ENCODE data around the gene PARVA.

Gene PARVA

GRCh38 chr11:12402691-12403120 is 25.3 kb downstream of the PARVA start:
- FAIRE-seq = peak; percentile 26

GRCh38 chr11:12403122-12403996 is 26.0 kb downstream of the PARVA start:
- FAIRE-seq = peak; percentile 33

More at GRCh38 chr11:12402691-12403120, 25.3 kb downstream of the PARVA start:
- no peak for DNase-seq (ENCODE audit: insufficient read length, low spot score)

GRCh38 chr11:12403997-12404350 is 26.6 kb downstream of the PARVA start:
- no peak for DNase-seq (ENCODE audit: insufficient read length, low spot score)
- no peak for FAIRE-seq

More at GRCh38 chr11:12403122-12403996, 26.0 kb downstream of the PARVA start:
- no peak for DNase-seq (ENCODE audit: insufficient read length, low spot score)

GRCh38 chr11:12404436-12404835 is 27.1 kb downstream of the PARVA start:
- no peak for FAIRE-seq
- no peak for DNase-seq (ENCODE audit: insufficient read length, low spot score)

GRCh38 chr11:12408156-12408770 is 30.9 kb downstream of the PARVA start:
- DNase-seq (ENCODE audit: insufficient read length, low spot score) = no peak
- FAIRE-seq = no peak

DNA sequence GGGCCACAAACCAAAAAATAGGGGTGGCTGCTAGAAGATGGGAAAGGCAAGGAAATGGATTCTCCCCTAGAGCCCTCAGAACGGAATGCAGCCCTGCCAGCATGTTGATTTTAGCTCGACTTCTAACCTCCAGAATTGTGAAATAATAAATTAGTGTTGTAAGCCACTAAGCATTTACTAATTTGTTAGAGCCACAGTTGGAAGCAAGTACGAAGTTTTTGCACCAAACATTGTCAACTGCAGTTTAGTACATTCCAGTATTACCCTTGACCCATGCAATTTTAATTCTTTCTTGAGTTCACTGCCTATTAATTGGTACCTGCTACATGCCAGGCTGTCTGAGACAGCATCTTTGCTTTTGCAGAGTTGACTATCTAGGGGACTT is 32.2 kb downstream of the PARVA start:
- no peak for DNase-seq (ENCODE audit: insufficient read length, low spot score)
- no peak for FAIRE-seq

DNA sequence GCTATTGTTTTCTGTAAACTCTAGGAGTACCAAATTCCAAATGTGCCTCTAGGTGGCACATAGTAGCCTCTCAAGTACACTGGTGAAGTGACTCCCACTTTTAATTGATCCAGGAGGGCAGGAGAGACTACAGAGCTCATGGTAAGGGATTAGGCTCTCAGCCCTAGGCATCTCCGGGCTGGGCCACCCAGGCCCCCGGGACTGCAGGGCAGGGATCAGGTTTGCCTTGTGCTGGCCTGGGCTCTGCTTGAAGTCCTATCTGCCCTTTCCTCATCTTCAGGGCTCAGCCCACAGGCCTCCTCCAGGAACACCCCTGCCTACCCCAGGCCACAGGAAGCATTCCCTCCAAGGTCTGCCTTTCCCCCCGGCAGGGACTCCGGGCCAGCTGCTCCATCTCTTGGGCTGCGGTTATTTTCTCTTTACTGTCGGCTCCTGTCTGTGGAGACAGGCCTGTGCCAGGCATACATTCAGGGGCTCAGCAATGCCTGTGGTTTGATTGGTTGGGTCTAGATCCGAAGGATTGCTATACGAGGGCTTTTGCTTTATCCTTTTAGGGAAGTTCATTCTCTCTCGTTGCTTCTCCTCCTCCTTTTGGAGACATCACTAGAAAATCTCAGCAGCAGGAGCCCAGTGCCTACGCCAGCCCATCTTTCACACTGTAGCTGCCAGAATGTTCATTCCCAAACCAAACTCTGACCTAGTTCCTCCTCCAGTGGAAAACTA is 32.8 kb downstream of the PARVA start:
- DNase-seq (ENCODE audit: insufficient read length, low spot score) = peak; percentile 41
- FAIRE-seq = no peak

GRCh38 chr11:12411393-12411792 is 34.0 kb downstream of the PARVA start:
- FAIRE-seq = no peak
- no peak for DNase-seq (ENCODE audit: insufficient read length, low spot score)

GRCh38 chr11:12411806-12412727 is 34.7 kb downstream of the PARVA start:
- DNase-seq (ENCODE audit: insufficient read length, low spot score) = peak; percentile 75
- FAIRE-seq = peak; percentile 92

- FAIRE-seq (peak; percentile 28), DNase-seq (ENCODE audit: insufficient read length, low spot score) (no peak)
Observed at GRCh38 chr11:12413141-12414052, 36.0 kb downstream of the PARVA start.

DNA sequence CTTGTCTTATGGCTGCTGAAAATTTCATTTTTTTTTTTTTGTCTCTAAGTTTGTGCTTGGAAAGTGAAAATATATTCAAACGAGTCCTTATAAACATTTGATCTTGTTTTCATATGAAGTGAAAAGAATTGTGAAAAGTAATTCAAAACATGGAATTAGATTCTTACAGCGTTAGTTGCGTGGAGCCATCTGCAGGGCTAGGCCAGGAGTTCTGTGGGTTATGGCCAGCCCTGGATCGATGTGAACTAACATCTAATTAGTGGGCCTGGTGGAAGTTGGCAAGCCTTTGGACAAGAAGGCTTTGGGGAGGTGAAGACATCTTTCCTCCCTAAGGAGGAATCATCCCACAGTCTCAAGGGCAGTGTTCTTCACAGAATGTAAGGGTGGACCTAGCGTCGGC is 37.2 kb downstream of the PARVA start:
- FAIRE-seq (no peak), DNase-seq (ENCODE audit: insufficient read length, low spot score) (no peak)

DNA sequence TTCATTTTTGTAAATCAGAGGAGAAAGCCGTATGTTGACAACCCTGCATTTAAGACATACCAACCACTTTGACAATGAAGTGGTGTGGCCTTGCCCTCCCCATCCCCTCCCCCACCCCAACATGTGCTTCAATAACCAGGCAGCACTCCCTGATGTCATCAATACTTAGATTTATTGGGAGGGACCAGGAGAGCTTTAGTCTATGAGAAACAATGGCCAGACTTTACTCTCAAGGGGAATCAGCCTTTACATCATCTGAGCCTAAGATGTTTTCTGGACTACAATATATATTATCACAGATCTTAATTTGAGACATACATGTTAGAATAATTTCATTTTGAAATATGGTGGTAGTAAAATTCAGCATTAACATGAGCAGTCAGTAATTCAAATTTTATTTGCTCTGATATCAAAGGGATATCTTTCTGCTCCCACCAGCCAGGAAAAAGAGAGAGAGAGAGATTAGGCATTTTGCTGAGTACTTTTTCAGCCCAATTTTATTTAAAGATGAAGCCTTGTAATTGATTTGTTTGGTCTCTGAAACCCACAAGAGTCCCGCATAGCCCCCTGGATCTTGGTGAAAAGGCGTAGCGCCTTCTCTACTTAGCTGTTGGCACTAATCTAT is 38.1 kb downstream of the PARVA start:
- no peak for DNase-seq (ENCODE audit: insufficient read length, low spot score)
- FAIRE-seq = no peak

DNA sequence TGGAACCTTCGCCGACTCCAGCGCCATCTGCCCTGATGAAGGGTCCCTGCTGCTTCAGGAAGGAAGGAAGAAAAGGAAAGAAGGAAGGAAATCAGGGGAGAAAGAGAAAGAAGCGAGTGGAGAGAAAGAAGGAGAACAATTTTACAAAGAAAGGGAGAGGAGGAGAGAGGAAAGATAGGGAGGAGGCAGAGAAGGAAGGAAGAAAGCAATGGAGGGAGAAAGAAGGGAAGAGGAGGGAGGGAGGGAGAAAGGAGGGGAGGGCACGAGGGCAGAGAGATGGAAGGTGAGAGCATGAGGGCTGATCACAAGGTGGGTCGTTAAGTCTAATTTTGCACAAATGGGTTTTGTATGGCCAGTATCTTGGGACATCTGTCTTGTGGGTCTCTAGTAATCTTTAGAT is 39.2 kb downstream of the PARVA start:
- DNase-seq (ENCODE audit: insufficient read length, low spot score) = no peak

DNA sequence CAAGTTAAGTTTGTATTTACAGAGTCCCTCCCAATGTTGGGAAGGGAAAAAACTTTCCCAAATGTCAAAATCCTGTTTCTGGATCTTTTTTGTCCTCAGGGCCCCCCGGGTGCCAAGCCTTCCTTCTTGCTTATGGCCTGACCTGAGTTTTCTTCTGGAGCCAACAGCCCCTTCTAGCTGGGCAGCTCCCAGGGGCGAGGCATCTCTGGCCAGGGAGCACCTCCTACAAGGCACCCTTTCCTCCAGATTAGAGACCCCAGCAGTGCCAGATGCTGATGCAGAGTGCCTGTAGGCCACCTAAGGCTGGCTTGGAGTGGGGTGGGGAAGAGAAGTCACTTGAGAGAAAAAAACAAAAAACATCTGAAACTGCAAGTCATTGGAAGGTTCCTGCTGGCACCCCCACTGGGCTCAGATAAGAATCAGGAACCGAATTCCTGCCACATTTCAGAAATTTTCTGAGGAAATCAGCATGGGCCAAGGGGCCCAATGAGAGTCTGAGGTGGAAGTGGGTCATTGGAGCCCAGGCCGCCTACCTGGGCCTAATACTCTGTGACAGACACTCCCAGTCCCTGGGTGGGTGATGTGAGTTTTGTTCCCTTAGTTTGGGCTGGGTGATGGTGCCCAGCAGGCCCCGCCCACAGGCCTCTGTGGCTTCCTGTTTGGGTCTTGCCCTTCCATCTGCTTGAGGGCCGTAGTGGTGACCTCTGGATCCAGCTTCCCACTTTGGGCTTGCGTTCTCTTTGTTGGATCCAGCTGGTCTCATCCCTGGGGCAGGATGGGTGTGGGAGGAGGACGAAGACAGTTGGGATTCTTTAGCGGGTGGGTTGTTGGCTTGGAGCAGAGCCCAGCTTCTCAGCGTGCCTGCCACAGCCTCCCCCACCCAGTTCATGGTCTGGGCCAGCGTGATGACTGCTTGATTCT is 40.6 kb downstream of the PARVA start:
- FAIRE-seq (peak; percentile 91), DNase-seq (ENCODE audit: insufficient read length, low spot score) (peak; percentile 71)

More for the DNA sequence above, 39.2 kb downstream of the PARVA start:
- FAIRE-seq = no peak

DNA sequence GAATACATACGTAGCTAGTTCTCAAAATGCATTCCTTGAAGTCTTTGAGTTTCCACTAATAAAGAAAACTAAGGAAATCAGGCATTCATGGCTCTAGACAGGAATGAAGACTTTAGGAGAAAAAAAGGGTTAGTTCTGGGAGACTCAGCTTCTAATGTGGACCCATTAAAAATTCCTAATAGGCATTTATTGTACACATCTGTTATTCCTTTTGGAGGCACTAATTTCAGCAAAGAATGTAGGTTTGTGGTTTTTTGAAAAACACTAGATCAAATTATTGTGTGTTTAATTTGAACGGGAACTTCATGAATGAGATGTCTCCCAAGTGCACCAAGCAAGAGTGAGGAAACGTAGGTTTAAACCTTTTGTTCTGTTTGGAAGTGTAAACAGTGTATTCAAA is 42.7 kb downstream of the PARVA start:
- no peak for DNase-seq (ENCODE audit: insufficient read length, low spot score)
- FAIRE-seq = no peak

GRCh38 chr11:12420706-12421105 is 43.3 kb downstream of the PARVA start:
- FAIRE-seq = no peak
- no peak for DNase-seq (ENCODE audit: insufficient read length, low spot score)

- FAIRE-seq (no peak), DNase-seq (ENCODE audit: insufficient read length, low spot score) (no peak)
Observed at GRCh38 chr11:12421386-12421785, 44.0 kb downstream of the PARVA start.

GRCh38 chr11:12426176-12426575 is 48.8 kb downstream of the PARVA start:
- DNase-seq (ENCODE audit: insufficient read length, low spot score) (no peak), FAIRE-seq (no peak)
